NCI-H128 (cell line): ENCODE results near the gene C2orf92.
A peak's percentile ranks its signal among the peaks of the same experiment; 100 is the strongest.
"Not testable (repeated sequence)": the region's sequence is repeated elsewhere in the genome, so short reads cannot be mapped to it uniquely, and the experiment has no call there.

Experiments used
- DNase-seq: peaks from one replicate; lab custom pipeline; 2025; ENCODE audit not compliant: unreplicated experiment; lab: John Stamatoyannopoulos, UW

C2orf92 gene

GRCh38 chr2:97659256-97660043 is 10.1 kb upstream of the C2orf92 start:
- no peak for DNase-seq

GRCh38 chr2:97660044-97660774 is 9.3 kb upstream of the C2orf92 start:
- no peak for DNase-seq

GRCh38 chr2:97660775-97661389 is 8.6 kb upstream of the C2orf92 start:
- DNase-seq = no peak

- no peak for DNase-seq
Observed at GRCh38 chr2:97661927-97662326, 7.6 kb upstream of the C2orf92 start.

GRCh38 chr2:97662386-97662894 is 7.1 kb upstream of the C2orf92 start:
- DNase-seq = no peak

GRCh38 chr2:97662895-97663625 is 6.5 kb upstream of the C2orf92 start:
- DNase-seq = peak; percentile 35

- no peak for DNase-seq
Observed at GRCh38 chr2:97663626-97663961, 5.9 kb upstream of the C2orf92 start.

GRCh38 chr2:97663962-97664635 is 5.4 kb upstream of the C2orf92 start, which contains the start of gene ACTR1B:
TSS of gene ACTR1B (minus strand) at chr2:97664044. CDS start at chr2:97663890, 154 bp downstream.
- DNase-seq = peak; percentile 97

GRCh38 chr2:97664636-97664970 is 4.9 kb upstream of the C2orf92 start:
- no peak for DNase-seq

GRCh38 chr2:97670471-97670870 is 958 bp downstream of the C2orf92 start:
- DNase-seq = no peak

- DNase-seq = no peak
Observed at GRCh38 chr2:97671526-97671925, 2.0 kb downstream of the C2orf92 start.

GRCh38 chr2:97672606-97673140 is 3.2 kb downstream of the C2orf92 start:
- not testable (repeated sequence) for DNase-seq

- no peak for DNase-seq
Observed at GRCh38 chr2:97673182-97673914, 3.8 kb downstream of the C2orf92 start.

- no peak for DNase-seq
Observed at GRCh38 chr2:97673915-97674283, 4.4 kb downstream of the C2orf92 start.

GRCh38 chr2:97675430-97676113 is 6.1 kb downstream of the C2orf92 start:
- no peak for DNase-seq

- no peak for DNase-seq
Observed at GRCh38 chr2:97676620-97677019, 7.1 kb downstream of the C2orf92 start.

- DNase-seq = no peak
Observed at GRCh38 chr2:97677480-97677879, 8.0 kb downstream of the C2orf92 start.

GRCh38 chr2:97678298-97678697 is 8.8 kb downstream of the C2orf92 start:
- no peak for DNase-seq

- not testable (repeated sequence) for DNase-seq
Observed at GRCh38 chr2:97687235-97687634, 17.7 kb downstream of the C2orf92 start.
